GM23338 (cell line): Measurements from ENCODE around the gene HSPA12B.

ENCODE experiments used
- CTCF ChIP-seq, 2 experiments: fragments of 200-600 bp in 1 of 2; sonication (generic) in 1 of 2; conservative IDR thresholded peaks; 2 replicates each; pipeline versions ENCODE4 v1.5.1 to v1.6.1; 2016 to 2017; ENCODE audit warnings: antibody characterized with exemption in 2 of 2, low read depth in 2 of 2, mild to moderate bottlenecking in 2 of 2, moderate library complexity in 1 of 2
- EZH2 ChIP-seq: fragments of 200-600 bp; sonication (generic); IDR thresholded peaks from one replicate; pipeline ENCODE4 v1.8.0; 2017; ENCODE audit warnings: antibody characterized with exemption, mild to moderate bottlenecking, low read depth; ENCODE audit not compliant: unreplicated experiment
- REST ChIP-seq: IDR thresholded peaks from one replicate; pipeline ENCODE4 v1.6.1; 2018; ENCODE audit warnings: antibody characterized with exemption; ENCODE audit not compliant: unreplicated experiment

- TF ChIP-seq EZH2: no peak
- TF ChIP-seq CTCF (conservative IDR thresholded peaks at IDR 0.05; ENCODE audit: low read depth in 2 of 2): no peak
- no peak for TF ChIP-seq REST
Observed at GRCh38 chr20:3696745-3697587, 35.5 kb upstream of the HSPA12B start.
